AG09319 (cell line): ENCODE results near the gene PDE3A.

ENCODE experiments used
- DNase-seq: peaks from one replicate; pipeline ENCODE4 v3.0.0-alpha.2; 2010; ENCODE audit warnings: low read depth; ENCODE audit errors: extremely low read depth
- CTCF ChIP-seq: IDR thresholded peaks from 2 replicates; pipeline ENCODE4 v1.5.1; 2011; ENCODE audit warnings: low read depth, mild to moderate bottlenecking, inconsistent platforms, low read length, moderate library complexity

PDE3A gene

GRCh38 chr12:20436316-20436715 is 68.0 kb downstream of the PDE3A start:
- TF ChIP-seq CTCF = no peak
- no peak for DNase-seq

GRCh38 chr12:20438299-20438779 is 70.0 kb downstream of the PDE3A start:
- no peak for TF ChIP-seq CTCF
- DNase-seq = peak; percentile 37

DNA sequence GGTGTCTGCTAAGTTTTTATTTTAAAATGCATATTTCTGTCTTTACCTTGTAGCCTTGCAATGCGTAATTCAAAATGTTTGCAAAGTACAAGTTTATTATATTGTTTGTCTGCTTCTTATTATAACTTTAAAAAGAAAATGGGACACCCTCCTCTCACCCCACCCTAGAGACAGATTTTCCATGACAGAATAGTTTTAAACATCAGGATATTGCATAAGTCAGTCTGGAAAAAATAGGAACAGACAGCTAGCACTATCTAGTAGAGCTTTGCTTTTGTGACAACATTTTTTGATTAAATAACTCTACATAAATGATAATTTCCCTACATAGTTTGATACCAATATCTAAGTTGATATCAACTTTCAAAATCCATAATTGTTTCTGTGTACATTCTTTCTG is 71.3 kb downstream of the PDE3A start:
- no peak for DNase-seq
- no peak for TF ChIP-seq CTCF

- no peak for DNase-seq
- no peak for TF ChIP-seq CTCF
These were observed 72.1 kb downstream of the PDE3A start for GRCh38 chr12:20440408-20440807.

- no peak for DNase-seq
- TF ChIP-seq CTCF = no peak
These were observed 74.0 kb downstream of the PDE3A start for GRCh38 chr12:20442322-20442721.

DNA sequence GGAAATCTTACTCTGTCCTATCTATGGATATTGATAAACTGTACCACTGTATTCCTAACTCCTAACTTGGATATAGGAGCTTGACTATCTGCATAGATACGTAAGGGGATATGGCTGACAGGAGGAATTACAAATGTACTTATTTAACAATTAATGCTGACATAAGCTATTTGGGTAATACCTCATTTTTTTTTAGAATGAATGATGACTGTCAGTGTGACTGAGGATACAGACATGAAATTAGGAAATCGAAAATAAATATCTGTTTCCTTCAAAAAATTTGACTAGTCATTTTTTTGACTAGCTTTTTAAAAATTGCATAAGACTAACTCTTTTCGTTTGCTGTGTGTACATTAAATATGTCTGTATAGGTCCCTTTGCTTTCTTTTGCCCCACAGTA is 74.9 kb downstream of the PDE3A start:
- no peak for TF ChIP-seq CTCF
- no peak for DNase-seq

DNA sequence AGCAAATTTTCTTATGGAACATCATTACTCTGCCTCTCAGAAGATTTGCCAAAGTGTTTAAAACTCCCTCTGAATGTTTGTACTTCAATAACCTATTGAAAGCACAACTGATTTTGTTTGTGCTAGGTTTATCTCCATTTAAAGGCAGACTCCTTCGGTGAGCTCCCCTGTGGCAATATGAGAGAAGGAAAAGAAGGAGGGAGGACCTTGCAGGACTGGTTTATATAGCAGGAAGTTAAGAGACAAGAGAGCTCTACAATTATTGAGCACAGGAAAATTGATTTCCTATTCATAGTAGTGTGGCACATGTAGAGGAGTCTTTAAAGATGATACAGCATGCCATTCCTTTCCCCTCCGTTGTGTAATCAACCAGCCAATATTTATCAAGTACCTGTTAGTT is 75.5 kb downstream of the PDE3A start:
- no peak for DNase-seq
- no peak for TF ChIP-seq CTCF
